Endothelial cell of umbilical vein (primary cell): ENCODE measurements around the gene TVP23A. TPM values are rescaled to one million over a fixed set of nuclear protein-coding genes. Genes with fewer than 3 reads are reported as not detected.

Experiments used
- BruUV-seq: library from RNA; stranded (reverse); fragments of 400-500 nt; replicated peaks from 2 replicates; lab custom pipeline; 2021; lab: Mats Ljungman, UMichigan
- CTCF ChIA-PET: fragments of 300-600, 350-600 bp; sonication (Branson Sonifier 250); formaldehyde crosslinking; loops from one replicate; lab custom pipeline; 2021; ENCODE audit warnings: antibody characterized with exemption, inconsistent platforms; lab: Charles Lee
- POLR2A ChIA-PET: fragments of 300-600, 350-600 bp; sonication (Branson Sonifier 250); formaldehyde crosslinking; loops from one replicate; lab custom pipeline; 2021; ENCODE audit warnings: antibody characterized with exemption, inconsistent platforms; lab: Charles Lee
- DNase-seq: peaks from one replicate; pipeline ENCODE4 v3.0.0-alpha.2; 2011; ENCODE audit warnings: low read depth, low spot score
- FAIRE-seq: peaks from 2 replicates; lab custom pipeline; 2011; peaks lifted over from hg19 to GRCh38; lab: Jason Lieb, UNC
- H2AFZ ChIP-seq: 2 replicates; pipeline ENCODE4 v1.6.0; 2012; ENCODE audit warnings: low read depth, low read length, control low read depth, inconsistent platforms
- H3K27ac ChIP-seq: 2 replicates; pipeline ENCODE4 v1.5.1; 2011; ENCODE audit warnings: low read depth, mild to moderate bottlenecking, control low read depth, low read length, moderate library complexity; ENCODE audit not compliant: insufficient read depth
- H3K27me3 ChIP-seq, 2 experiments: 2 replicates each; pipeline versions ENCODE4 v1.6.0 to v1.6.1; 2011; ENCODE audit warnings: low read length in 2 of 2, mixed read lengths in 1 of 2; ENCODE audit not compliant: control insufficient read depth in 2 of 2, insufficient read depth in 2 of 2
- H3K36me3 ChIP-seq, 2 experiments: 2 replicates in 1 of 2; 3 replicates in 1 of 2; pipeline ENCODE4 v1.5.1; 2011; ENCODE audit warnings: low read length in 2 of 2, mild to moderate bottlenecking in 1 of 2, moderate library complexity in 1 of 2; ENCODE audit not compliant: control insufficient read depth in 2 of 2, insufficient read depth in 2 of 2; ENCODE audit errors: extremely low read depth in 1 of 2
- H3K4me1 ChIP-seq: 3 replicates; pipeline ENCODE4 v1.5.1; 2011; ENCODE audit warnings: mild to moderate bottlenecking, low read length; ENCODE audit not compliant: control insufficient read depth, insufficient read depth; ENCODE audit errors: extremely low read depth
- H3K4me2 ChIP-seq: 2 replicates; pipeline ENCODE4 v1.6.1; 2011; ENCODE audit warnings: low read length, control low read depth, mixed read lengths; ENCODE audit not compliant: insufficient read depth
- H3K4me3 ChIP-seq, 3 experiments: fragments of 200-600 bp in 1 of 3; sonication (generic), shearing (Covaris generic) in 1 of 3; replicated peaks in 1 of 3; 2 replicates each; pipeline ENCODE4 v1.5.1; 2011 to 2016; ENCODE audit warnings: control low read depth in 3 of 3, low read length in 3 of 3, mild to moderate bottlenecking in 2 of 3, inconsistent platforms in 1 of 3, low read depth in 1 of 3, moderate library complexity in 1 of 3; ENCODE audit not compliant: insufficient read depth in 1 of 3
- H3K79me2 ChIP-seq: 2 replicates; pipeline ENCODE4 v1.6.0; 2012; ENCODE audit warnings: low read length, inconsistent platforms; ENCODE audit not compliant: control insufficient read depth, insufficient read depth
- H3K9ac ChIP-seq: replicated peaks from 2 replicates; pipeline ENCODE3; 2011; ENCODE audit warnings: low read length, control low read depth; ENCODE audit not compliant: insufficient read depth; ENCODE audit errors: extremely low read depth
- H3K9me1 ChIP-seq: replicated peaks from 3 replicates; pipeline ENCODE4 v1.6.0; 2011; ENCODE audit warnings: mild to moderate bottlenecking, low read length; ENCODE audit not compliant: control insufficient read depth, insufficient read depth; ENCODE audit errors: extremely low read depth
- H3K9me3 ChIP-seq: replicated peaks from 2 replicates; pipeline ENCODE4 v1.5.1; 2012; ENCODE audit warnings: low read length, inconsistent platforms; ENCODE audit not compliant: control insufficient read depth, insufficient read depth
- H4K20me1 ChIP-seq: replicated peaks from 2 replicates; pipeline ENCODE3; 2011; ENCODE audit warnings: mild to moderate bottlenecking, low read length; ENCODE audit not compliant: control insufficient read depth, insufficient read depth; ENCODE audit errors: extremely low read depth
- CTCF ChIP-seq, 2 donors: IDR thresholded peaks; 1 replicate in 1 of 2; 2 replicates in 1 of 2; pipeline ENCODE4 v1.5.1; 2011; ENCODE audit warnings: low read length in 2 of 2, mild to moderate bottlenecking in 2 of 2, moderate library complexity in 2 of 2, control low read depth in 1 of 2, inconsistent platforms in 1 of 2, low read depth in 1 of 2; ENCODE audit not compliant: insufficient read depth in 1 of 2; ENCODE audit errors: extremely low read depth in 1 of 2
- EZH2 ChIP-seq: IDR thresholded peaks from 2 replicates; pipeline ENCODE4 v1.6.1; 2012; ENCODE audit warnings: borderline replicate concordance, low read depth, mild to moderate bottlenecking, moderate library complexity, low read length, inconsistent platforms; ENCODE audit not compliant: severe bottlenecking
- FOS ChIP-seq: IDR thresholded peaks from 2 replicates; pipeline ENCODE4 v1.6.1; 2011; ENCODE audit warnings: mild to moderate bottlenecking, low read length, moderate library complexity, borderline replicate concordance; ENCODE audit not compliant: insufficient read depth
- GATA2 ChIP-seq: IDR thresholded peaks from 2 replicates; pipeline ENCODE4 v1.7.0; 2011; ENCODE audit warnings: low read depth, mild to moderate bottlenecking, moderate library complexity, mixed read lengths, low read length; ENCODE audit not compliant: insufficient read length, insufficient read depth
- JUN ChIP-seq: IDR thresholded peaks from 2 replicates; pipeline ENCODE4 v1.6.1; 2011; ENCODE audit warnings: borderline replicate concordance, low read depth; ENCODE audit not compliant: insufficient read length, insufficient read depth
- MAX ChIP-seq: IDR thresholded peaks from 2 replicates; pipeline ENCODE4 v1.6.1; 2011; ENCODE audit not compliant: insufficient read depth, insufficient read length
- MYC ChIP-seq: IDR thresholded peaks from one replicate; pipeline ENCODE4 v1.6.1; 2011; ENCODE audit warnings: mild to moderate bottlenecking, low read depth, low read length
- POLR2A ChIP-seq: IDR thresholded peaks from 2 replicates; pipeline ENCODE4 v1.6.1; 2012; ENCODE audit warnings: low read depth, mild to moderate bottlenecking, control low read depth, low read length
- POLR2AphosphoS5 ChIP-seq: IDR thresholded peaks from 2 replicates; pipeline ENCODE4 v1.6.1; 2012; ENCODE audit warnings: low read depth, mild to moderate bottlenecking, control low read depth, low read length, moderate library complexity; ENCODE audit not compliant: insufficient read depth
- dilution Hi-C: fragments of 300-500 bp; cut with MboI; formaldehyde crosslinking; loops from one replicate; pipeline ENCODE4 v1.15.0; 2019; ENCODE audit warnings: low sequenced_read_pairs; ENCODE audit not compliant: extremely low pct_ligation_motif_present
- intact Hi-C: fragments of 100-400 bp; cut with micrococcal nuclease; formaldehyde crosslinking; loops from one replicate; pipeline ENCODE4 v1.10.0; 2022
- polyA plus RNA-seq, 4 experiments: library from polyadenylated mRNA; depleted of rRNA in 3 of 4; stranded (reverse) in 3 of 4; unstranded in 1 of 4; fragments of >200 nt; gene quantifications; 2 replicates each; pipeline versions ENCODE4 v1.2.1 to v1.2.3, GENCODE V29; 2011 to 2012; ENCODE audit warnings: missing spikeins in 1 of 4
- total RNA-seq: library from RNA; stranded (reverse); gene quantifications from 2 replicates; pipeline ENCODE4 v1.2.3, GENCODE V29; 2021

Gene TVP23A
- total and polyA plus RNA-seq, 2 donors (not counting 3 experiments of a cell fraction or from before 2014, with no cell fraction given) = not detected

- H3K27me3 ChIP-seq = no peaks in the 10 kb centered on the region
- CTCF ChIA-PET = no interaction called here
- POLR2A ChIA-PET = no interaction called here
Observed at GRCh38 chr16:10859020-10859419, 40.4 kb upstream of the TVP23A start.

More at GRCh38 chr16:10859020-10859419, 40.4 kb upstream of the TVP23A start:
- Histone ChIP-seq H2AFZ (no peak overlapping the region), H3K9me1 (no peaks in the 10 kb centered on the region), H3K4me1 (no peaks in the 10 kb centered on the region), H3K36me3 (no peaks in the 10 kb centered on the region), H3K4me3 (no peak overlapping the region), H3K79me2 (no peaks in the 10 kb centered on the region), H3K27ac (no peak overlapping the region), H3K4me2 (no peak overlapping the region), H4K20me1 (no peaks in the 10 kb centered on the region), H3K9ac (no peak overlapping the region), H3K9me3 (no peaks in the 10 kb centered on the region)
- FAIRE-seq (no peak), DNase-seq (no peak)
- intact Hi-C loops (no loop called here), dilution Hi-C loops (no loop called here)
- TF ChIP-seq MYC (no peak), FOS (no peak), JUN (no peak), POLR2AphosphoS5 (no peak), EZH2 (no peak), MAX (no peak), CTCF (IDR thresholded peaks at IDR 0.05; ENCODE audit: extremely low read depth in 1 of 2, insufficient read depth in 1 of 2, low read depth in 1 of 2, low read length in 2 of 2) (no peak), GATA2 (no peak), POLR2A (no peak)
- BruUV-seq = no TSS peak
